GM10266 (cell line): Measurements from ENCODE around the gene TBC1D16.

Experiments used
- DNase-seq: peaks from one replicate; pipeline ENCODE4 v3.0.0; 2012; ENCODE audit errors: extremely low spot score
- TF ChIP-seq, protein P1 (sequence below): IDR thresholded peaks from 2 replicates; pipeline ENCODE4 v1.5.1; 2012; ENCODE audit warnings: mild to moderate bottlenecking, low read depth; ENCODE audit not compliant: control insufficient read depth, insufficient read depth; ENCODE audit errors: missing control alignments

Gene TBC1D16

GRCh38 chr17:79936641-79937381 is 98.9 kb downstream of the TBC1D16 start:
- no peak for DNase-seq
- TF ChIP-seq, protein P1, sequence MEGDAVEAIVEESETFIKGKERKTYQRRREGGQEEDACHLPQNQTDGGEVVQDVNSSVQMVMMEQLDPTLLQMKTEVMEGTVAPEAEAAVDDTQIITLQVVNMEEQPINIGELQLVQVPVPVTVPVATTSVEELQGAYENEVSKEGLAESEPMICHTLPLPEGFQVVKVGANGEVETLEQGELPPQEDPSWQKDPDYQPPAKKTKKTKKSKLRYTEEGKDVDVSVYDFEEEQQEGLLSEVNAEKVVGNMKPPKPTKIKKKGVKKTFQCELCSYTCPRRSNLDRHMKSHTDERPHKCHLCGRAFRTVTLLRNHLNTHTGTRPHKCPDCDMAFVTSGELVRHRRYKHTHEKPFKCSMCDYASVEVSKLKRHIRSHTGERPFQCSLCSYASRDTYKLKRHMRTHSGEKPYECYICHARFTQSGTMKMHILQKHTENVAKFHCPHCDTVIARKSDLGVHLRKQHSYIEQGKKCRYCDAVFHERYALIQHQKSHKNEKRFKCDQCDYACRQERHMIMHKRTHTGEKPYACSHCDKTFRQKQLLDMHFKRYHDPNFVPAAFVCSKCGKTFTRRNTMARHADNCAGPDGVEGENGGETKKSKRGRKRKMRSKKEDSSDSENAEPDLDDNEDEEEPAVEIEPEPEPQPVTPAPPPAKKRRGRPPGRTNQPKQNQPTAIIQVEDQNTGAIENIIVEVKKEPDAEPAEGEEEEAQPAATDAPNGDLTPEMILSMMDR: no peak

DNA sequence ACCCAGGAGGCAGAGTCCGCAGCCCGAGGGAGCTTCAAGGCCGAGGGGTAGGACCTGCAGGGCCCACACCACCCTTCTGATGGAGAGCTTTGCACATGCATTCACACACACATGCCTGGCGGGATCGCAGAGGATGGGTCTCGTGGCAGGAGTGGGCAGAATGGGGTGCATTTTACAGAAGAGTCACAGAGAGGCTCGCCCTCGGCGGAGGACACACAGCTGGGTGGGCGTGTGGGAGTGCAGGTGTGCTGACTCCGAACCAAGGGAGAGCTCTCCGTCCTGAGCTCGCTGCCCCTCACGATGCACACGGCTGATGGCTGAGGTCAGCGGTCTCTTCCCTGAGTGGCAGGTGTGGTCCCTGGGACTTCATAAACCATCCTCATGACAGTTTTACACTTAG is 99.6 kb downstream of the TBC1D16 start:
- DNase-seq: no peak
- TF ChIP-seq, protein P1: no peak

GRCh38 chr17:79935197-79935885 is 100.3 kb downstream of the TBC1D16 start:
- TF ChIP-seq, protein P1: no peak
- DNase-seq: no peak

DNA sequence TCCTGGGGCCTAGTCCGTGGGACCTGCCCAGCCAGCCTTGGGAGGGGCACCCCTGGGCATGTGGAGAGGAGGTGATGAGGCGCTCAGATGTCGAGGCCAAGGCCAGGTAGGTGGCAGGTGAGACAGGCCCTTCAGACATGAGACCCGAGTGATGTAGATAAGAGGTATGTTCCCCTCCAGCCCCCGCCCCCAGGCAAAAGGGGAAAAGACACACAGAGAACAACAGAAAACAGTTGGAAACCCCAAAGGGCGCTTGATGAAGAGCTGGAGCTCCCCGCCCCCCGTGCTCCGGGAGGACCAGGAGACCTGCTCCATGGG is 101.1 kb downstream of the TBC1D16 start:
- no peak for DNase-seq
- TF ChIP-seq, protein P1: no peak

GRCh38 chr17:79933863-79934652 is 101.6 kb downstream of the TBC1D16 start:
- TF ChIP-seq, protein P1: no peak
- no peak for DNase-seq

- TF ChIP-seq, protein P1: no peak
- no peak for DNase-seq
These were observed 103.0 kb downstream of the TBC1D16 start for GRCh38 chr17:79932451-79933306.
